HCT116 (cell line): ENCODE measurements around the gene SNX3. TPM values are rescaled to one million over a fixed set of nuclear protein-coding genes. Genes with fewer than 3 reads are reported as not detected.

ENCODE experiments used
- ATAC-seq: fragments of 200-7000 bp; cut with Tn5 transposase; 2 replicates; pipeline ENCODE4 v1.9.1; 2020; ENCODE audit warnings: mild to moderate bottlenecking, moderate library complexity
- BruUV-seq: library from RNA; stranded (reverse); fragments of 400-500 nt; replicated peaks from 2 replicates; lab custom pipeline; 2021; lab: Mats Ljungman, UMichigan
- CTCF ChIA-PET: fragments of 300-600 bp; sonication (Branson Sonifier 250); formaldehyde crosslinking; loops from one replicate; lab custom pipeline; 2021; ENCODE audit warnings: antibody characterized with exemption; lab: Charles Lee
- POLR2A ChIA-PET: fragments of 300-600, 350-600 bp; sonication (Branson Sonifier 250); formaldehyde crosslinking; loops from one replicate; lab custom pipeline; 2021; ENCODE audit warnings: antibody characterized with exemption; lab: Charles Lee
- RAD21 ChIA-PET, 2 experiments: fragments of 300-600 bp; sonication (Branson Sonifier 250); formaldehyde crosslinking; loops; one replicate each; lab custom pipeline; 2023; ENCODE audit warnings: low total read pairs in 2 of 2; ENCODE audit not compliant: uncharacterized antibody in 2 of 2, unreplicated experiment in 2 of 2, low non-redundant PET in 1 of 2; lab: Charles Lee
- DNase-seq: peaks from one replicate; pipeline ENCODE4 v3.0.0-alpha.2; 2010; ENCODE audit warnings: low read depth, low spot score
- H2AFZ ChIP-seq: fragments of 200-600 bp; shearing (Covaris generic), sonication (generic); 2 replicates; pipeline ENCODE4 v1.6.1; 2017; ENCODE audit warnings: low read depth, mixed run types, mixed read lengths, antibody characterized with exemption, low read length; ENCODE audit not compliant: poor library complexity, severe bottlenecking
- H3K27ac ChIP-seq: 2 replicates; pipeline ENCODE4 v1.5.1; 2012; ENCODE audit warnings: low read depth, low read length
- H3K27me3 ChIP-seq: fragments of 200-600 bp; sonication (generic); 2 replicates; pipeline ENCODE4 v1.6.1; 2016; ENCODE audit warnings: mixed run types, low read length, mixed read lengths; ENCODE audit not compliant: insufficient read depth
- H3K36me3 ChIP-seq, 2 experiments: fragments of 200-500 bp in 1 of 2; fragments of 200-600 bp in 1 of 2; sonication (Bioruptor generic) in 1 of 2; sonication (generic) in 1 of 2; 2 replicates each; pipeline versions ENCODE4 v1.5.1 to v1.6.1; 2014 to 2016; ENCODE audit warnings: low read length in 2 of 2, inconsistent platforms in 1 of 2, mixed read lengths in 1 of 2, mixed run types in 1 of 2; ENCODE audit not compliant: insufficient read depth in 2 of 2, control insufficient read depth in 1 of 2
- H3K4me1 ChIP-seq, 2 experiments: fragments of 200-600 bp in 1 of 2; sonication (generic) in 1 of 2; 2 replicates each; pipeline versions ENCODE4 v1.5.1 to v1.6.1; 2012 to 2017; ENCODE audit warnings: low read length in 2 of 2, inconsistent platforms in 1 of 2, mild to moderate bottlenecking in 1 of 2, mixed read lengths in 1 of 2, mixed run types in 1 of 2, moderate library complexity in 1 of 2; ENCODE audit not compliant: insufficient read depth in 2 of 2, control insufficient read depth in 1 of 2
- H3K4me2 ChIP-seq: fragments of 200-600 bp; sonication (generic); 2 replicates; pipeline ENCODE4 v1.6.1; 2017; ENCODE audit warnings: mixed run types, low read length, mixed read lengths
- H3K4me3 ChIP-seq, 2 experiments: fragments of 200-600 bp in 1 of 2; sonication (generic) in 1 of 2; replicated peaks in 1 of 2; 2 replicates each; pipeline ENCODE4 v1.5.1; 2011 to 2016; ENCODE audit warnings: low read length in 2 of 2, control low read depth in 1 of 2, low read depth in 1 of 2, mild to moderate bottlenecking in 1 of 2, mixed read lengths in 1 of 2, mixed run types in 1 of 2
- H3K79me2 ChIP-seq: fragments of 200-600 bp; sonication (generic); 2 replicates; pipeline ENCODE4 v1.6.1; 2017; ENCODE audit warnings: mild to moderate bottlenecking, mixed run types, low read length, moderate library complexity, mixed read lengths; ENCODE audit not compliant: insufficient read depth
- H3K9ac ChIP-seq: fragments of 200-600 bp; sonication (generic); 2 replicates; pipeline ENCODE4 v1.6.1; 2016; ENCODE audit warnings: low read length, mixed read lengths
- H3K9me2 ChIP-seq: fragments of 200-600 bp; sonication (generic), shearing (Covaris generic); 2 replicates; pipeline ENCODE4 v1.6.1; 2017; ENCODE audit warnings: mixed run types, mild to moderate bottlenecking, moderate library complexity; ENCODE audit not compliant: insufficient read depth
- H3K9me3 ChIP-seq, 2 experiments: fragments of 200-500 bp in 1 of 2; fragments of 200-600 bp in 1 of 2; sonication (Bioruptor generic) in 1 of 2; sonication (generic) in 1 of 2; 2 replicates each; pipeline ENCODE4 v1.6.1; 2014 to 2017; ENCODE audit warnings: low read length in 2 of 2, mixed read lengths in 2 of 2, inconsistent platforms in 1 of 2, low read depth in 1 of 2, mild to moderate bottlenecking in 1 of 2, mixed run types in 1 of 2, moderate library complexity in 1 of 2; ENCODE audit not compliant: control insufficient read depth in 1 of 2, insufficient read depth in 1 of 2
- H4K20me1 ChIP-seq: fragments of 200-600 bp; sonication (generic), shearing (Covaris generic); 2 replicates; pipeline ENCODE4 v1.6.1; 2017; ENCODE audit warnings: mixed run types, mild to moderate bottlenecking, moderate library complexity; ENCODE audit not compliant: insufficient read depth
- CBX3 ChIP-seq: IDR thresholded peaks from 2 replicates; pipeline ENCODE4 v1.6.1; 2012; ENCODE audit warnings: low read depth
- EGR1 ChIP-seq: IDR thresholded peaks from 2 replicates; pipeline ENCODE4 v1.6.1; 2012; ENCODE audit warnings: low read depth
- ELF1 ChIP-seq: IDR thresholded peaks from 2 replicates; pipeline ENCODE4 v1.6.1; 2012; ENCODE audit warnings: low read depth, borderline replicate concordance
- EZH2 ChIP-seq: fragments of 200-600 bp; sonication (generic); IDR thresholded peaks from 2 replicates; pipeline ENCODE4 v1.6.1; 2017; ENCODE audit warnings: antibody characterized with exemption, mixed run types
- EZH2phosphoT487 ChIP-seq: fragments of 200-600 bp; IDR thresholded peaks from 2 replicates; pipeline ENCODE4 v1.6.1; 2018; ENCODE audit warnings: antibody characterized with exemption, borderline replicate concordance
- FOSL1 ChIP-seq: IDR thresholded peaks from 2 replicates; pipeline ENCODE4 v1.6.1; 2012; ENCODE audit warnings: low read depth
- JUND ChIP-seq: IDR thresholded peaks from 2 replicates; pipeline ENCODE4 v1.6.1; 2012
- POLR2A ChIP-seq: IDR thresholded peaks from 2 replicates; pipeline ENCODE4 v1.7.0; 2011; ENCODE audit warnings: borderline replicate concordance; ENCODE audit not compliant: insufficient read depth, insufficient read length; ENCODE audit errors: extremely low read depth
- RAD21 ChIP-seq: IDR thresholded peaks from 2 replicates; pipeline ENCODE4 v1.6.1; 2012; ENCODE audit warnings: low read depth, mild to moderate bottlenecking
- SIN3A ChIP-seq: IDR thresholded peaks from 2 replicates; pipeline ENCODE4 v1.6.1; 2012; ENCODE audit warnings: low read depth
- SRF ChIP-seq: IDR thresholded peaks from 2 replicates; pipeline ENCODE4 v1.6.1; 2012; ENCODE audit warnings: low read depth
- TCF7L2 ChIP-seq: IDR thresholded peaks from 2 replicates; pipeline ENCODE4 v1.7.0; 2011; ENCODE audit warnings: borderline replicate concordance, inconsistent platforms; ENCODE audit not compliant: insufficient read depth, insufficient read length; ENCODE audit errors: extremely low read depth
- ZFX ChIP-seq: fragments of 450-650 bp; IDR thresholded peaks from 2 replicates; pipeline ENCODE4 v1.6.1; 2017
- ZNF274 ChIP-seq: fragments of 200-500 bp; sonication (Bioruptor generic); IDR thresholded peaks from 2 replicates; pipeline ENCODE4 v1.6.1; 2014; ENCODE audit warnings: mild to moderate bottlenecking, low read depth, low read length, inconsistent platforms
- intact Hi-C: fragments of 100-400 bp; cut with micrococcal nuclease; formaldehyde crosslinking; loops from 2 replicates; pipeline ENCODE4 v1.10.0; 2022
- total RNA-seq: library from RNA; stranded (reverse); gene quantifications from one replicate; pipeline ENCODE4 v1.2.1, GENCODE V29; 2021; ENCODE audit not compliant: unreplicated experiment
- TF ChIP-seq, protein P1 (sequence below): IDR thresholded peaks from 2 replicates; pipeline ENCODE4 v1.6.1; 2011; ENCODE audit warnings: mild to moderate bottlenecking, low read length, moderate library complexity; ENCODE audit not compliant: insufficient replicate concordance; ENCODE audit errors: extremely low read depth
- TF ChIP-seq, protein P2 (sequence below): IDR thresholded peaks from 2 replicates; pipeline ENCODE4 v1.6.1; 2012; ENCODE audit warnings: low read depth
- TF ChIP-seq, protein P3 (sequence below): IDR thresholded peaks from 2 replicates; pipeline ENCODE4 v1.6.1; 2012
- TF ChIP-seq, protein P4 (sequence below): IDR thresholded peaks from 2 replicates; pipeline ENCODE4 v1.6.1; 2012

Gene SNX3
- total RNA-seq, 1 experiment from 2014 or later, result 111 TPM

DNA sequence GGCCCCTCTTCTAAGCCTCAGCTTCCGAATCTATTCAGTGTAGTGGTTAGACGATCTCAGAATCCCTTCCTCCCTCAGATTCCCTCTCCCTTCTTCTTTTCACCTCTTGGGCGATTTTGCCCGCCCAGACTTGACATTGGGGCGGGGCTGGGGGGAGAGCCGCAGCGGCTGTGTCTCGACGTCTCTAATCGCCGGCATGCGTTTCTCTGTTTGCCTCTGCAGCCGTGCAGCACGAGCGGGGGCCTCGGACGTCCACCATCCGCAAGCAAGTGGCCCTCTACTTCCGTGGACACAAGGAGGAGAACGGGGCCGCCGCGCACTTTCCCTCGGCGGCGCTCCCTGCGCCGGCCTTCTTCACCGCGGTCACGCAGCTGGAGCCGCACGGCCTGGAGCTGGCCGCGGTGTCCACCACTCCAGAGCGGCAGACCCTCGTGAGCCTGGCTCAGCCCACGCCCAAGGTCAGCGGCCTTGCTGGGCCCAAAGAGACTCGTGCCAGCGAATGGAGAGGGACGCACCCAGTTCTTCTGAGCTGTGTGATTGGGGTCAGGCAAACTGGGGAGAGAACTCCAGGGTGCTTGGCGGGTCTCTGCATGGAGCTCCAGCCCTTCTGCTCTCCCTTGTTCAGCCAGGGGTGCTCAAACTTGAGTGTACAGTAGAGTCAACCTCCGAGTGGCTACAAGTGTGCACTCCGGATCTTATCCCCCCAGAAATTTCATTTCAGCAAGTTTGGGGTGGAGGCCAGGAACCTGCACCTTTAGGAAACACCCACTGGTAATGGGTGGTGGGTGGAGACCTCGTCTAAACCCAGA lies 84.4 kb downstream of the SNX3 start:
- no peak for ATAC-seq

More for the DNA sequence above, 84.4 kb downstream of the SNX3 start:
- TF ChIP-seq, protein P1, sequence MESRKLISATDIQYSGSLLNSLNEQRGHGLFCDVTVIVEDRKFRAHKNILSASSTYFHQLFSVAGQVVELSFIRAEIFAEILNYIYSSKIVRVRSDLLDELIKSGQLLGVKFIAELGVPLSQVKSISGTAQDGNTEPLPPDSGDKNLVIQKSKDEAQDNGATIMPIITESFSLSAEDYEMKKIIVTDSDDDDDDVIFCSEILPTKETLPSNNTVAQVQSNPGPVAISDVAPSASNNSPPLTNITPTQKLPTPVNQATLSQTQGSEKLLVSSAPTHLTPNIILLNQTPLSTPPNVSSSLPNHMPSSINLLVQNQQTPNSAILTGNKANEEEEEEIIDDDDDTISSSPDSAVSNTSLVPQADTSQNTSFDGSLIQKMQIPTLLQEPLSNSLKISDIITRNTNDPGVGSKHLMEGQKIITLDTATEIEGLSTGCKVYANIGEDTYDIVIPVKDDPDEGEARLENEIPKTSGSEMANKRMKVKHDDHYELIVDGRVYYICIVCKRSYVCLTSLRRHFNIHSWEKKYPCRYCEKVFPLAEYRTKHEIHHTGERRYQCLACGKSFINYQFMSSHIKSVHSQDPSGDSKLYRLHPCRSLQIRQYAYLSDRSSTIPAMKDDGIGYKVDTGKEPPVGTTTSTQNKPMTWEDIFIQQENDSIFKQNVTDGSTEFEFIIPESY, result no peak
- TF ChIP-seq EZH2phosphoT487 (no peak), SRF (no peak), TCF7L2 (no peak), JUND (no peak), RAD21 (no peak), ELF1 (no peak), ZFX (no peak), POLR2A (no peak), ZNF274 (no peak), EZH2 (no peak), CBX3 (no peak), EGR1 (no peak), FOSL1 (no peak), SIN3A (no peak)
- TF ChIP-seq, protein P2, sequence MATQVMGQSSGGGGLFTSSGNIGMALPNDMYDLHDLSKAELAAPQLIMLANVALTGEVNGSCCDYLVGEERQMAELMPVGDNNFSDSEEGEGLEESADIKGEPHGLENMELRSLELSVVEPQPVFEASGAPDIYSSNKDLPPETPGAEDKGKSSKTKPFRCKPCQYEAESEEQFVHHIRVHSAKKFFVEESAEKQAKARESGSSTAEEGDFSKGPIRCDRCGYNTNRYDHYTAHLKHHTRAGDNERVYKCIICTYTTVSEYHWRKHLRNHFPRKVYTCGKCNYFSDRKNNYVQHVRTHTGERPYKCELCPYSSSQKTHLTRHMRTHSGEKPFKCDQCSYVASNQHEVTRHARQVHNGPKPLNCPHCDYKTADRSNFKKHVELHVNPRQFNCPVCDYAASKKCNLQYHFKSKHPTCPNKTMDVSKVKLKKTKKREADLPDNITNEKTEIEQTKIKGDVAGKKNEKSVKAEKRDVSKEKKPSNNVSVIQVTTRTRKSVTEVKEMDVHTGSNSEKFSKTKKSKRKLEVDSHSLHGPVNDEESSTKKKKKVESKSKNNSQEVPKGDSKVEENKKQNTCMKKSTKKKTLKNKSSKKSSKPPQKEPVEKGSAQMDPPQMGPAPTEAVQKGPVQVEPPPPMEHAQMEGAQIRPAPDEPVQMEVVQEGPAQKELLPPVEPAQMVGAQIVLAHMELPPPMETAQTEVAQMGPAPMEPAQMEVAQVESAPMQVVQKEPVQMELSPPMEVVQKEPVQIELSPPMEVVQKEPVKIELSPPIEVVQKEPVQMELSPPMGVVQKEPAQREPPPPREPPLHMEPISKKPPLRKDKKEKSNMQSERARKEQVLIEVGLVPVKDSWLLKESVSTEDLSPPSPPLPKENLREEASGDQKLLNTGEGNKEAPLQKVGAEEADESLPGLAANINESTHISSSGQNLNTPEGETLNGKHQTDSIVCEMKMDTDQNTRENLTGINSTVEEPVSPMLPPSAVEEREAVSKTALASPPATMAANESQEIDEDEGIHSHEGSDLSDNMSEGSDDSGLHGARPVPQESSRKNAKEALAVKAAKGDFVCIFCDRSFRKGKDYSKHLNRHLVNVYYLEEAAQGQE, result no peak
- TF ChIP-seq, protein P3, sequence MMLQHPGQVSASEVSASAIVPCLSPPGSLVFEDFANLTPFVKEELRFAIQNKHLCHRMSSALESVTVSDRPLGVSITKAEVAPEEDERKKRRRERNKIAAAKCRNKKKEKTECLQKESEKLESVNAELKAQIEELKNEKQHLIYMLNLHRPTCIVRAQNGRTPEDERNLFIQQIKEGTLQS, result no peak
- TF ChIP-seq, protein P4, sequence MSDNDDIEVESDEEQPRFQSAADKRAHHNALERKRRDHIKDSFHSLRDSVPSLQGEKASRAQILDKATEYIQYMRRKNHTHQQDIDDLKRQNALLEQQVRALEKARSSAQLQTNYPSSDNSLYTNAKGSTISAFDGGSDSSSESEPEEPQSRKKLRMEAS, result no peak
- H4K20me1 ChIP-seq, result no peaks in the 10 kb centered on the region
- no peaks in the 10 kb centered on the region for H3K4me1 ChIP-seq
- BruUV-seq, result no TSS peak
- no peaks in the 10 kb centered on the region for H3K9me2 ChIP-seq
- ChIA-PET CTCF (interaction anchor here (0.8 kb wide), 1 partner anchor 316 kb away, joined by 4 read pairs; no protein-coding TSS in a partner anchor), POLR2A (no interaction called here), RAD21 (no interaction called here)
- no peak for DNase-seq
- no peaks in the 10 kb centered on the region for H3K27me3 ChIP-seq
- H3K9me3 ChIP-seq, result no peaks in the 10 kb centered on the region
- H3K4me2 ChIP-seq, result no peak overlapping the region
- no peaks in the 10 kb centered on the region for H3K36me3 ChIP-seq
- H3K4me3 ChIP-seq, result no peak overlapping the region
- intact Hi-C loops, result no loop called here
- H3K79me2 ChIP-seq, result no peaks in the 10 kb centered on the region
- no peak overlapping the region for H3K27ac ChIP-seq
- H3K9ac ChIP-seq, result no peak overlapping the region
- H2AFZ ChIP-seq, result no peak overlapping the region
